ENCODE measurements around the gene RAB23. TPM values are rescaled to one million over a fixed set of nuclear protein-coding genes. Genes with fewer than 3 reads are reported as not detected.

The RAB23 gene
- total RNA-seq, 2 experiments from 2014 or later: 1.4 to 1.5 TPM

DNA sequence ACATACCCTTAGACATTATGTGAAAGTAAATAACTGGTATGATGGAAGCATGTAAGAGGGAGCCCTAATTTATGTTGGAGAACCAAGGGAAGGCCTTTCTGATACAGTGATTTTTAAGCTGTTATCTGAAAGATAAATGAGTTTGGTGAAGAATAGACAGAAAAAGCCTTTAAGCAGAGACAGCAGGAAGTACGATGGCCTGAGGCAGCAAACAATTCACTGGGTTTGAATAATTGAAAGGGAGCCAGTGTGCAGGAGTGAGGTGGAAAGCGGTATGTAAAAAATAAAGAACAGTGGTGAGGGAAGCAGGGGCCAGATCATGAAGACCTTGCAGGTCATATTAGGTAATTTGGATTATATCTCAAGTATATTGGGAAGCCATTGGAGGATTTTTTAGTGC is 4.1 kb upstream of the RAB23 start:
- DNase-seq: no peak
- Mint-ChIP-seq H3K27me3 (peaks cover 10% of the 10 kb centered on the region), H3K27ac (no peak overlapping the region), H3K4me3 (no peak overlapping the region), H3K4me1 (peaks cover 5% of the 10 kb centered on the region), H3K9me3 (ENCODE audit: low read depth) (no peaks in the 10 kb centered on the region), H3K36me3 (ENCODE audit: low read depth) (peaks cover 1% of the 10 kb centered on the region)
- ATAC-seq: no peak
- POLR2A ChIA-PET: no interaction called here
- intact Hi-C loops (cut with DNase I, micrococcal nuclease): no loop called here
- CTCF ChIA-PET: no interaction called here

DNA sequence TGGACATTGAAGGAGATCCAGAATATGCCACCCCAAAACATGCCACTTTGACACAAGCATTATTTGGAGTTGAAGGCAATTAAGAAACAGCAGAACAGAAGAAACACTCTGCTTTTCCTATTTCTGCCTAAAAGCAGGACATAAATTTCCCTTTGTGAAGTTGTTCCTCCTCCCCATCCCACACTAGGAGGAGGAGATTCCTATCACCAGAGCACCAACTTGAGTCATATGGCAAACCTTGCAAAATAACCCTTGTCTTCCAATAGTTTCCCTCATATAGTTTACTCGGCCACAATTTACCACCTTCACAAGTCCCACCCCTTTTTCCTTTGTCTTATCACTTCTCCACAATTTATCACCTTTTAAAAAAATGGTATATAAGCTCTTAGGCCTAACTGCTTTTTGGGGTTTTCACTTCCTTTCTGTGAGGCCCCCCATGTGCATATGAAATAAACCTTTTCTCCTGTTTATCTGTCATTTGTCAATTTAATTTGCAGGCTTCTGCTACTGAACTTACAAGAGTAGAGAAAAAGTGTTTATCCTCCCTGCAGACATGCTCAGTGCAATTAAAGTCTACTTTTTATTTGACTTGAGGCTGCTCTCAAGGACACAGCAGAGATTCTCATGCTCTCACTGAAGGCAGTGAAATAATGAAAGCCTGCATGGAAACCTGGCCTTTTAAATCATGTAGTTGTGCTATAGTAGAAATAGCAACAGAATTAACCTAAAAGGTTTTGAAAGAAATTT is 2.8 kb upstream of the RAB23 start:
- DNase-seq: no peak
- Mint-ChIP-seq H3K27ac (no peak overlapping the region), H3K36me3 (ENCODE audit: low read depth) (peaks cover 1% of the 10 kb centered on the region), H3K9me3 (ENCODE audit: low read depth) (no peaks in the 10 kb centered on the region), H3K4me1 (peaks cover 11% of the 10 kb centered on the region), H3K4me3 (no peak overlapping the region), H3K27me3 (peaks cover 7% of the 10 kb centered on the region)
- intact Hi-C loops (cut with DNase I, micrococcal nuclease): loop anchor here (5.0 kb wide), 3 partner anchors 42 to 273 kb away; partner anchors contain the start of gene KIAA1586 (in 1 of the 2)
- ChIA-PET CTCF (no interaction called here), POLR2A (no interaction called here)
- ATAC-seq: no peak

DNA sequence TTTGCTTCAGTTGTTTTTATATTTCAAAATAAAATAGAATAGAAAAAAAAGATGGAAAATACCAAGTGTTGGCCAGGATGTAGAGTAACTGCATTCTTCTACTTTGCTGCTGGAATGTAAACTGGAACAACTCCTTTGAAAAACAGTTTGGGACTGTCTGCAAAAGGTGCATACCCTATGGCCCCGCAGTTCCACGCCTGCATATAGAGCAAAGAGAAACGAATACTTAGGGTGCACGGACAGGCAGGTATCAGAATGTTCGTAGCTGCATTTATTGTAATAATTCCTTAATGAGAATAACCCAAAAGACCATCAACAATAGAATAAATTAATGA is 603 bp upstream of the RAB23 start:
- Mint-ChIP-seq H3K27ac (no peak overlapping the region), H3K4me3 (peak overlapping the region; percentile 92), H3K9me3 (ENCODE audit: low read depth) (no peaks in the 10 kb centered on the region), H3K4me1 (peaks cover 16% of the 10 kb centered on the region), H3K27me3 (peaks cover 4% of the 10 kb centered on the region), H3K36me3 (ENCODE audit: low read depth) (peaks cover 1% of the 10 kb centered on the region)
- DNase-seq (peak; percentile 20), ATAC-seq (no peak)
- CTCF ChIA-PET: interaction anchor here (0.9 to 1.1 kb wide), 2 partner anchors 33 to 318 kb away, joined by 3 read pairs; no protein-coding TSS in a partner anchor
- POLR2A ChIA-PET: no interaction called here
- intact Hi-C loops (cut with DNase I, micrococcal nuclease): loop anchor here (1.0 to 5.0 kb wide), 9 partner anchors 43 to 320 kb away; partner anchors contain the start of genes BAG2 (in 2 of the 2), PRIM2 (in 2 of the 2) and KIAA1586 (in 1 of the 2)

DNA sequence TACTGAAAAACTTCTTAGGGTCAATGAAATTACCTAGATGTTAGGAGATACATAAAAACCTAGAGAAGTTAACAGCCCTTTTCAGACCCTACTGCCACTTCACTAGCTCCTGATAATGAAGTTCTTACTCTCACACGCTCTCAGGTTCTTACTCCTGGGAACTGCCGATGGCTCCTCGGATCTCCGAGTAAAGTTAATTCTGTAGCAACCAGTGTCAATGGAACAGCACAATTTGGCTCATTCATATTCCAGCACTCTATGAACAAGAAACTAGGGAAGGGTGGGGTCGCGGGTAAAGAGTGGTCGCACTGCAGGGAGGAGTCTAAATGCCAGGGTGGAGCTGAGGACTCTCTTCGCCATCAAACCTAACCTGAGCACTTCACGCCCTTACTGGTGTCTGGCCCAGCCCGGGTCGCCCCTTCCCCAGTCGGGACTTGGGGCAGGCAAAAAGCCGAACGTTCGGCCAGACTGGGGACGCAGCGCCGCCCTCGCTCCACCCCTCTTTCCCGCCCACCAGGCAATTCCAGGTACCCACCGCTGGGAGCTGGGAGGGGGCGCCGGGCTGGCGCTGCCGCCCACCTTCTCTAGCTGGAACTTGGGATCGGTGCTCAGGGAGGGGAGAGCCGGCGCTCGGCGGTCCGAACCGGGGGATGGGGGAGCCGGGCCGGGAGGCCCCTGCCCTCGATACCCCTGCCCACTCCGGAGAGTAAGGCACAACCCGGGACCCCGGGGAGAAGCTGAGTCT is 744 bp downstream of the RAB23 start:
- Mint-ChIP-seq H3K27me3 (peaks cover 4% of the 10 kb centered on the region), H3K4me1 (peaks cover 20% of the 10 kb centered on the region), H3K9me3 (ENCODE audit: low read depth) (no peaks in the 10 kb centered on the region), H3K36me3 (ENCODE audit: low read depth) (peaks cover 1% of the 10 kb centered on the region), H3K27ac (peak overlapping the region; percentile 64), H3K4me3 (peak overlapping the region; percentile 92)
- ChIA-PET CTCF (interaction anchor here (0.7 to 1.1 kb wide), 6 partner anchors 14 to 96 kb away, joined by 3 to 4 read pairs (median 4); no protein-coding TSS in a partner anchor), POLR2A (interaction anchor here (0.8 to 1.3 kb wide), 2 partner anchors 14 to 49 kb away, joined by 3 to 5 read pairs; partner anchors contain the start of gene BAG2)
- DNase-seq (peak; percentile 64), ATAC-seq (peak; percentile 61)
- intact Hi-C loops (cut with DNase I, micrococcal nuclease): loop anchor here (5.0 kb wide), 3 partner anchors 46 to 269 kb away; partner anchors contain the start of gene KIAA1586 (in 1 of the 2)

DNA sequence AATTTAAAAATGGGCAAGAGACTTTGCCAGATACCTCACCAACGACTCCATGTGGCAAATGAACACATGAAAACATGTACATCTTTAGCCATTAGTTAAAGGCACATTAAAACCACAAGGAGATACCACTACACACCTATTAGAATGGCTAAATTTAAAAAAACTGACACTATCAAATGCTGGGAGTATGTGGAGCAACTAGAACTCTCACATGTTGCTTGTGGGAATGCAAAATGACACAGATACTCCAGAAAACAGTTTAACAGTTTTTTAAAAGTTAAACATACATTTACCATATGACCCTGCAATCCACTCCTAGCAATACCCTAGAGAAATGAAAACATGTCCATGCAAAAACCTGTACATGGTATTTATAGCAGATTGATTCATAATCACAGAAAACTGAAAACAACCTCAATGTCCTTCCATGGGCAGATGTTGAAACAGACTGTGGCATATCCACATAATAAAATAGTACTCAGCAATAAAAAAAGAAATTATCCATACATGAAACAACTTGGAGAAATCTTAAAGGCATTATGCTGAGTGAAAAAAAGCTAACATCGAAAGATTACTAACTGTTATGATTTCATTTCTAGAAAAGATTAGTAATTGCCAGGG is 1.9 kb downstream of the RAB23 start:
- Mint-ChIP-seq H3K27me3 (peaks cover 4% of the 10 kb centered on the region), H3K27ac (no peak overlapping the region), H3K9me3 (ENCODE audit: low read depth) (peaks cover 2% of the 10 kb centered on the region), H3K4me1 (peaks cover 22% of the 10 kb centered on the region), H3K4me3 (no peak overlapping the region), H3K36me3 (ENCODE audit: low read depth) (peaks cover 1% of the 10 kb centered on the region)
- DNase-seq (no peak), ATAC-seq (no peak)
- ChIA-PET POLR2A (no interaction called here), CTCF (no interaction called here)
- intact Hi-C loops (cut with DNase I, micrococcal nuclease): loop anchor here (5.0 kb wide), 3 partner anchors 47 to 268 kb away; partner anchors contain the start of gene KIAA1586 (in 1 of the 2)

DNA sequence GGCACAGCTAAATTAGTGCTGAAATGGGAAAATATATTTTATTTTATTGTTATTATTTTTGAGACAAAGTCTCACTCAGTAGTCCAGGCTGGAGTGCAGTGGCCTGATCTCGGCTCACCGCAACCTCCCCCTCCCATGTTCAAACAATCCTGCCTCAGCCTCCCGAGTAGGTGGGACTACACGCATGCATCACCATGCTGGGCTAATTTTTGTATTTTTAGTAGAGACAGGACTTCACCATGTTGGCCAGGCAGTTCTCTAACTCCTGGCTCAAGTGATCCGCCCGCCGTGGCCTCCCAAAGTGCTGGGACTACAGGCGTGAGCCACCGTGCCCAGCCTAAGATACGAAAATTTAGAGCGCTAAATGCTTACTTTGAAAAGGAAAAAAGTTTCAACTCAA is 4.8 kb downstream of the RAB23 start:
- Mint-ChIP-seq H3K4me3 (no peak overlapping the region), H3K27ac (no peak overlapping the region), H3K36me3 (ENCODE audit: low read depth) (peaks cover 3% of the 10 kb centered on the region), H3K9me3 (ENCODE audit: low read depth) (peaks cover 6% of the 10 kb centered on the region), H3K4me1 (peaks cover 36% of the 10 kb centered on the region), H3K27me3 (peaks cover 2% of the 10 kb centered on the region)
- ChIA-PET CTCF (interaction anchor here (0.6 kb wide), 1 partner anchor 260 kb away, joined by 3 read pairs; no protein-coding TSS in a partner anchor), POLR2A (no interaction called here)
- no peak for ATAC-seq
- DNase-seq: no peak
- intact Hi-C loops (cut with DNase I, micrococcal nuclease): no loop called here

DNA sequence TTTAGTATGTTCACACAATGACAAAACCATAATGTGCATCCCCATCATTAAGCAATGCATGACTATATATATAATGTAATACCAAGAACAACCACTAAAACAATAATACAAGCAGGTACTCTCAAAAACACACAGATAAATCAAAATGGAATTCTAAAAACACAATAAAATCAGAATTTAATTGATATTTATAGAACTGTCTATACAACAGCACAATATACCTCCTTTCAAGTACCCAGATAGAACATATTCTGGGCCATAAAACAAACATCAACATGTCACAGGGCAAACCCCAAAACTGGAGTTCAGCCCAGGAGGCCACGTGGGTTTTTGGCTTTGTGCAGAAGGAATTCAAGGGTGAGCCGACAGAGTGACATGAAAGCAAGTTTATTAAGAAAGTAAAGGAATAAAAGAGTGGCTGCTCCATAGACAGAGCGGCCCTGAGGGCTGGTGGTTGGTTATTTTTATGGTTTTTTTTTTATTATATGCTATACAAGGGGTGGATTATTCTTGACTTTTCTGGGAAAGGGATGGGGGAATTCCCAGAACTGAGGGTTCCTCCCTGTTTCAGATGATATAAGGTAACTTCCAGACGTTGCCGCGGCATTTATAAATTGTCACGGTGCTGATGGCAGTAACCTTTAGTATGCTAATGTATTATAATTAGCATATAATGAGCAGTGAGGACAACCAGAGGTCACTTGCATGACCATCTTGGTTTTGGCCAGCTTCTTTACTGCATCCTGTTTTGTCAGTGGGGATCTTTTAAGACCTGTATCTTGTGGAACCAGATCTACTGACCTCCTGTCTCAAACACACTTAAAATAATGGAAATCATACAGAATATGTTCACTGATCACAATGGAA is 5.6 kb downstream of the RAB23 start:
- ChIA-PET CTCF (interaction anchor here (1.1 kb wide), 1 partner anchor 100 kb away, joined by 3 read pairs; no protein-coding TSS in a partner anchor), POLR2A (no interaction called here)
- no peak for DNase-seq
- Mint-ChIP-seq H3K27ac (no peak overlapping the region), H3K9me3 (ENCODE audit: low read depth) (peaks cover 6% of the 10 kb centered on the region), H3K27me3 (peaks cover 2% of the 10 kb centered on the region), H3K36me3 (ENCODE audit: low read depth) (peaks cover 2% of the 10 kb centered on the region), H3K4me1 (peaks cover 36% of the 10 kb centered on the region), H3K4me3 (no peak overlapping the region)
- intact Hi-C loops (cut with DNase I, micrococcal nuclease): loop anchor here in 1 of 2 experiments (1.0 kb wide), 1 partner anchor 13 kb away; no protein-coding TSS in a partner anchor
- ATAC-seq: no peak

DNA sequence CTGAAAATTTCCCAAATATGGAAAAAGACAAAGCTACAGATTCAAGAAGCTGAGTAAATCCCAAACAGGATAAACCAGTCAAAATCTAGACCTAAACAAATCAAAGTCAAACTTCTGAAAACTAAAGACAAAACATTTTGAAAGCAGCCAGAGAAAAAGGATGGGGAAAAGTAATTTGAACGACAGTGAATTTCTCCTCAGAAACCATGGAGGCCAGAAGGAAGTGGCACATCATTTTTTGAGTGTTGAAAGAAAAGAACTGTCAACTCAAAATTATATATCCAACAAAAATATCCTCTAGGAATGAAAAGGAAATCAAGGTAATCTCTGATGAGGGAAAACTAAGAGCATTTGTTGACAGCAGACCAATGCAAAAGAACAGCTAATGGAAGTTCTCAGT is 6.8 kb downstream of the RAB23 start:
- ChIA-PET POLR2A (no interaction called here), CTCF (interaction anchor here (1.1 kb wide), 1 partner anchor 102 kb away, joined by 3 read pairs; no protein-coding TSS in a partner anchor)
- H3K36me3 Mint-ChIP-seq (ENCODE audit: low read depth): peaks cover 2% of the 10 kb centered on the region
- DNase-seq (no peak), ATAC-seq (no peak)
- no peak overlapping the region for H3K4me3 Mint-ChIP-seq
- H3K4me1 Mint-ChIP-seq: peaks cover 29% of the 10 kb centered on the region
- intact Hi-C loops (cut with DNase I, micrococcal nuclease): no loop called here
- peaks cover 6% of the 10 kb centered on the region for H3K9me3 Mint-ChIP-seq (ENCODE audit: low read depth)
- no peak overlapping the region for H3K27ac Mint-ChIP-seq
- H3K27me3 Mint-ChIP-seq: peaks cover 2% of the 10 kb centered on the region

DNA sequence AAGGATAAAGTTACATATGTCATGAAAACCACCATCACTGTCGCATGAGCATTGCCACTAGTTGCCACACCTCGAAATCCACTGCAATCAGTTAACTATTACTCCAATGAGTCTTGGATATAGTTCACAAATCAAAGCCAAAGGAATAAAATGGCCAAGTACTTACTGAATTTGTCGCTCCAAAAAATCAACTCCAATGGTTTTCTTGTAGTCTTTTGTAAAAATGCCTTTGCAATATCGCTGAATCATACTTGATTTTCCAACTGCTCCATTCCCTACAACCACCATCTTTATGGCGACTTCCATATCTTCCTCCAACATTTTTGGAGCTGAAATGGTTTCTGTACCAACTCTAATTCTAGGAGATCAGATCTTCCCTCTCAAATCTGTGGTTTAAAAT is 12.0 kb downstream of the RAB23 start:
- POLR2A ChIA-PET: no interaction called here
- H3K27ac Mint-ChIP-seq: no peak overlapping the region
- H3K27me3 Mint-ChIP-seq: no peaks in the 10 kb centered on the region
- no peak overlapping the region for H3K4me3 Mint-ChIP-seq
- peaks cover 2% of the 10 kb centered on the region for H3K9me3 Mint-ChIP-seq (ENCODE audit: low read depth)
- no peak for ATAC-seq
- H3K36me3 Mint-ChIP-seq (ENCODE audit: low read depth): peaks cover 2% of the 10 kb centered on the region
- no peak for DNase-seq
- CTCF ChIA-PET: no interaction called here
- intact Hi-C loops (cut with DNase I, micrococcal nuclease): no loop called here
- peaks cover 37% of the 10 kb centered on the region for H3K4me1 Mint-ChIP-seq

DNA sequence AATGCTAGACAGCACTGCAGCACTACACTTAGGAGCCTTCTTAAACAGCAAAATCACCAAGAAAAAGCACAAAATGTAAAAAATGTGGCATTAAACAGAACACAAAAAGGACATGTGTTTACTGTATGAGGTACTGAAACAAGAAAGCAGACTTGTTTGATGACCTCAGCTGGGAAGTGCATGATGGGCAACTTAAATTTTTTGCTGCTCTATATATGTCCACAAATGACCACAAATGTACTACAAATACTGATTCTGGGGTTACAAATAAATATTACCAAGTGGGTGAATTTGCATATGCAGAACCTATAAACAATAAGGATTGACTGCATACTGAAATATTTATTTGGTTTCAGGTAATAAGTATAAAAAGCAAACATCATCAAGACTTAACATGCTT is 13.1 kb downstream of the RAB23 start:
- Mint-ChIP-seq H3K9me3 (ENCODE audit: low read depth) (no peaks in the 10 kb centered on the region), H3K27me3 (no peaks in the 10 kb centered on the region), H3K4me3 (no peak overlapping the region), H3K36me3 (ENCODE audit: low read depth) (no peaks in the 10 kb centered on the region), H3K4me1 (peaks cover 26% of the 10 kb centered on the region), H3K27ac (no peak overlapping the region)
- CTCF ChIA-PET: interaction anchor here (0.9 kb wide), 1 partner anchor 79 kb away, joined by 3 read pairs; no protein-coding TSS in a partner anchor
- intact Hi-C loops (cut with DNase I, micrococcal nuclease): loop anchor here in 1 of 2 experiments (5.0 kb wide), 1 partner anchor 58 kb away; no protein-coding TSS in a partner anchor
- POLR2A ChIA-PET: no interaction called here
- ATAC-seq (no peak), DNase-seq (no peak)

All from activated CD4-positive, alpha-beta T cell treated with anti-CD3 and anti-CD28 coated beads for 36 hours (primary cell).